Islet precursor cell (in vitro differentiated cells): Measurements from ENCODE around the gene FADS2.

ENCODE experiments used
- DNase-seq: peaks from one replicate; pipeline ENCODE4 v3.0.0-alpha.2; 2018

FADS2 gene

GRCh38 chr11:61891331-61892084, 63.4 kb downstream of the FADS2 start, which contains the start of gene FADS3:
FADS3 (minus strand) TSS chr11:61891545; CDS start chr11:61891381, 164 bp downstream.
- DNase-seq, result peak; percentile 95

GRCh38 chr11:61892085-61892370, 63.9 kb downstream of the FADS2 start:
- DNase-seq, result no peak

GRCh38 chr11:61893981-61894380, 65.9 kb downstream of the FADS2 start:
- DNase-seq, result no peak

GRCh38 chr11:61895046-61895717, 67.1 kb downstream of the FADS2 start:
- no peak for DNase-seq

GRCh38 chr11:61895718-61896059, 67.6 kb downstream of the FADS2 start:
- no peak for DNase-seq

- DNase-seq, result no peak
These were observed 68.7 kb downstream of the FADS2 start for GRCh38 chr11:61896665-61897386.

- peak; percentile 93 for DNase-seq
These were observed 69.5 kb downstream of the FADS2 start for GRCh38 chr11:61897387-61898246.

- no peak for DNase-seq
These were observed 70.1 kb downstream of the FADS2 start for GRCh38 chr11:61898247-61898582.

GRCh38 chr11:61899146-61899841, 71.2 kb downstream of the FADS2 start:
- peak; percentile 97 for DNase-seq

GRCh38 chr11:61900251-61900650, 72.2 kb downstream of the FADS2 start:
- no peak for DNase-seq

- no peak for DNase-seq
These were observed 73.3 kb downstream of the FADS2 start for GRCh38 chr11:61901397-61901796.

- DNase-seq, result no peak
These were observed 74.2 kb downstream of the FADS2 start for GRCh38 chr11:61902313-61902712.

GRCh38 chr11:61903845-61904244, 75.7 kb downstream of the FADS2 start:
- DNase-seq, result no peak

GRCh38 chr11:61904539-61905048, 76.5 kb downstream of the FADS2 start:
- peak; percentile 84 for DNase-seq

GRCh38 chr11:61905067-61905696, 77.1 kb downstream of the FADS2 start:
- DNase-seq, result no peak

- no peak for DNase-seq
These were observed 77.9 kb downstream of the FADS2 start for GRCh38 chr11:61905801-61906521.

GRCh38 chr11:61906522-61906909, 78.4 kb downstream of the FADS2 start:
- no peak for DNase-seq

GRCh38 chr11:61907282-61907681, 79.2 kb downstream of the FADS2 start:
- DNase-seq, result no peak

- no peak for DNase-seq
These were observed 80.0 kb downstream of the FADS2 start for GRCh38 chr11:61907871-61908729.

GRCh38 chr11:61908730-61909316, 80.7 kb downstream of the FADS2 start:
- no peak for DNase-seq
